Measurements from ENCODE around the gene FAIM2.

Gene FAIM2

GRCh38 chr12:49943625-49943960 lies 39.9 kb upstream of the FAIM2 start:
- H3K27me3 Mint-ChIP-seq, result peaks cover 3% of the 10 kb centered on the region
- H3K4me1 Mint-ChIP-seq, result peaks cover 22% of the 10 kb centered on the region
- no peak overlapping the region for H3K4me3 Mint-ChIP-seq
- H3K9me3 Mint-ChIP-seq, result no peaks in the 10 kb centered on the region
- DNase-seq, result no peak
- H3K27ac Mint-ChIP-seq, result no peak overlapping the region
- no peak for ATAC-seq

GRCh38 chr12:49942921-49943624 lies 39.4 kb upstream of the FAIM2 start:
- ATAC-seq (no peak), DNase-seq (no peak)
- no peak overlapping the region for H3K27ac Mint-ChIP-seq

GRCh38 chr12:49942512-49942893 lies 38.8 kb upstream of the FAIM2 start:
- peaks cover 22% of the 10 kb centered on the region for H3K4me1 Mint-ChIP-seq
- DNase-seq, result no peak
- no peak overlapping the region for H3K27ac Mint-ChIP-seq
- no peaks in the 10 kb centered on the region for H3K27me3 Mint-ChIP-seq
- H3K4me3 Mint-ChIP-seq, result no peak overlapping the region
- no peak for ATAC-seq
- no peaks in the 10 kb centered on the region for H3K9me3 Mint-ChIP-seq

More at GRCh38 chr12:49942921-49943624, 39.4 kb upstream of the FAIM2 start:
- Mint-ChIP-seq H3K9me3 (no peaks in the 10 kb centered on the region), H3K27me3 (no peaks in the 10 kb centered on the region), H3K4me3 (no peak overlapping the region), H3K4me1 (peaks cover 22% of the 10 kb centered on the region)

- no peak for ATAC-seq
- H3K27me3 Mint-ChIP-seq, result no peaks in the 10 kb centered on the region
- no peak overlapping the region for H3K27ac Mint-ChIP-seq
- no peaks in the 10 kb centered on the region for H3K9me3 Mint-ChIP-seq
- no peak for DNase-seq
- H3K4me1 Mint-ChIP-seq, result peaks cover 22% of the 10 kb centered on the region
- H3K4me3 Mint-ChIP-seq, result no peak overlapping the region
Measured at GRCh38 chr12:49941556-49942511, 38.1 kb upstream of the FAIM2 start.

- peaks cover 3% of the 10 kb centered on the region for H3K4me1 Mint-ChIP-seq
- peaks cover 2% of the 10 kb centered on the region for H3K27me3 Mint-ChIP-seq
- no peak overlapping the region for H3K27ac Mint-ChIP-seq
- no peaks in the 10 kb centered on the region for H3K9me3 Mint-ChIP-seq
- DNase-seq, result no peak
- no peak overlapping the region for H3K4me3 Mint-ChIP-seq
- ATAC-seq, result no peak
Measured at GRCh38 chr12:49939707-49940106, 36.0 kb upstream of the FAIM2 start.

GRCh38 chr12:49939307-49939706 lies 35.6 kb upstream of the FAIM2 start:
- no peak overlapping the region for H3K4me3 Mint-ChIP-seq
- H3K9me3 Mint-ChIP-seq, result no peaks in the 10 kb centered on the region

GRCh38 chr12:49937639-49938300 lies 34.1 kb upstream of the FAIM2 start:
- Mint-ChIP-seq H3K4me3 (no peak overlapping the region), H3K4me1 (no peaks in the 10 kb centered on the region), H3K9me3 (no peaks in the 10 kb centered on the region), H3K27ac (no peak overlapping the region), H3K27me3 (peaks cover 8% of the 10 kb centered on the region)
- DNase-seq, result no peak
- no peak for ATAC-seq

More at GRCh38 chr12:49939307-49939706, 35.6 kb upstream of the FAIM2 start:
- Mint-ChIP-seq H3K27me3 (peaks cover 6% of the 10 kb centered on the region), H3K4me1 (no peaks in the 10 kb centered on the region), H3K27ac (no peak overlapping the region)
- ATAC-seq (no peak), DNase-seq (no peak)

GRCh38 chr12:49936925-49937324 lies 33.2 kb upstream of the FAIM2 start:
- Mint-ChIP-seq H3K4me1 (no peaks in the 10 kb centered on the region), H3K27ac (no peak overlapping the region), H3K9me3 (no peaks in the 10 kb centered on the region), H3K4me3 (no peak overlapping the region), H3K27me3 (peaks cover 8% of the 10 kb centered on the region)
- ATAC-seq, result no peak
- DNase-seq, result no peak

- ATAC-seq (no peak), DNase-seq (no peak)
- Mint-ChIP-seq H3K27ac (no peak overlapping the region), H3K4me3 (no peak overlapping the region), H3K9me3 (no peaks in the 10 kb centered on the region), H3K4me1 (no peaks in the 10 kb centered on the region), H3K27me3 (peaks cover 13% of the 10 kb centered on the region)
Measured at GRCh38 chr12:49934505-49934904, 30.8 kb upstream of the FAIM2 start.

GRCh38 chr12:49933796-49934195 lies 30.1 kb upstream of the FAIM2 start:
- ATAC-seq (no peak), DNase-seq (no peak)
- Mint-ChIP-seq H3K27me3 (peaks cover 19% of the 10 kb centered on the region), H3K9me3 (no peaks in the 10 kb centered on the region), H3K27ac (no peak overlapping the region), H3K4me3 (no peak overlapping the region), H3K4me1 (no peaks in the 10 kb centered on the region)

GRCh38 chr12:49932533-49933130 lies 28.9 kb upstream of the FAIM2 start:
- no peak for DNase-seq
- peaks cover 19% of the 10 kb centered on the region for H3K27me3 Mint-ChIP-seq
- no peaks in the 10 kb centered on the region for H3K4me1 Mint-ChIP-seq
- no peak overlapping the region for H3K27ac Mint-ChIP-seq
- H3K4me3 Mint-ChIP-seq, result no peak overlapping the region
- no peaks in the 10 kb centered on the region for H3K9me3 Mint-ChIP-seq
- no peak for ATAC-seq

- ATAC-seq (no peak), DNase-seq (no peak)
- Mint-ChIP-seq H3K27me3 (peaks cover 19% of the 10 kb centered on the region), H3K27ac (no peak overlapping the region), H3K4me1 (no peaks in the 10 kb centered on the region), H3K4me3 (no peak overlapping the region), H3K9me3 (no peaks in the 10 kb centered on the region)
Measured at GRCh38 chr12:49932023-49932422, 28.3 kb upstream of the FAIM2 start.

GRCh38 chr12:49930515-49931288 lies 27.0 kb upstream of the FAIM2 start:
- DNase-seq (no peak), ATAC-seq (peak; percentile 66)
- Mint-ChIP-seq H3K4me1 (no peaks in the 10 kb centered on the region), H3K4me3 (no peak overlapping the region), H3K27ac (no peak overlapping the region), H3K27me3 (peaks cover 19% of the 10 kb centered on the region), H3K9me3 (no peaks in the 10 kb centered on the region)

GRCh38 chr12:49929581-49929980 lies 25.9 kb upstream of the FAIM2 start:
- Mint-ChIP-seq H3K27me3 (peaks cover 15% of the 10 kb centered on the region), H3K9me3 (no peaks in the 10 kb centered on the region), H3K27ac (no peak overlapping the region), H3K4me3 (no peak overlapping the region), H3K4me1 (no peaks in the 10 kb centered on the region)
- ATAC-seq, result no peak
- DNase-seq, result no peak

GRCh38 chr12:49928471-49928870 lies 24.8 kb upstream of the FAIM2 start:
- Mint-ChIP-seq H3K27ac (no peak overlapping the region), H3K4me3 (no peak overlapping the region), H3K9me3 (no peaks in the 10 kb centered on the region), H3K27me3 (peaks cover 11% of the 10 kb centered on the region), H3K4me1 (no peaks in the 10 kb centered on the region)
- ATAC-seq, result no peak
- no peak for DNase-seq
